IMR-90 (cell line): ENCODE data around the gene GCKR. TPM values are rescaled to one million over a fixed set of nuclear protein-coding genes. Genes with fewer than 3 reads are reported as not detected.

Experiments
- ATAC-seq: fragments of 200-7000 bp; cut with Tn5 transposase; 2 replicates; pipeline ENCODE4 v1.9.1; 2020; ENCODE audit warnings: low read depth, mild to moderate bottlenecking, moderate library complexity
- BruUV-seq: library from RNA; stranded (reverse); fragments of 400-500 nt; replicated peaks from 2 replicates; lab custom pipeline; 2021; lab: Mats Ljungman, UMichigan
- CTCF ChIA-PET: fragments of 300-600 bp; formaldehyde crosslinking; extraction: SDS; loops from one replicate; lab custom pipeline; 2021; ENCODE audit warnings: antibody characterized with exemption; lab: Yijun Ruan, JAX
- POLR2A ChIA-PET: fragments of 300-600 bp; sonication (Branson Sonifier 250); formaldehyde crosslinking; loops from one replicate; lab custom pipeline; 2022; ENCODE audit warnings: antibody characterized with exemption; ENCODE audit not compliant: unreplicated experiment; lab: Charles Lee
- DNase-seq: peaks from one replicate; pipeline ENCODE4 v3.0.0; 2013
- H2AFZ ChIP-seq: replicated peaks from 2 replicates; pipeline ENCODE3; 2013; ENCODE audit warnings: low read length, mild to moderate bottlenecking; ENCODE audit not compliant: poor library complexity
- H2AK5ac ChIP-seq: 2 replicates; pipeline ENCODE4 v1.6.1; 2013; ENCODE audit warnings: low read depth, low read length, inconsistent platforms
- H2AK9ac ChIP-seq: replicated peaks from 2 replicates; pipeline ENCODE3; 2013; ENCODE audit warnings: mild to moderate bottlenecking, low read depth, low read length, moderate library complexity; ENCODE audit not compliant: poor library complexity
- H2BK120ac ChIP-seq: 2 replicates; pipeline ENCODE4 v1.6.1; 2013; ENCODE audit warnings: low read depth, low read length, inconsistent platforms
- H2BK15ac ChIP-seq: 3 replicates; pipeline ENCODE4 v1.6.1; 2013; ENCODE audit warnings: low read depth, low read length, inconsistent platforms
- H2BK20ac ChIP-seq: 2 replicates; pipeline ENCODE4 v1.6.1; 2013; ENCODE audit warnings: low read depth, mild to moderate bottlenecking, inconsistent platforms, low read length, moderate library complexity
- H2BK5ac ChIP-seq: 2 replicates; pipeline ENCODE4 v1.6.1; 2013; ENCODE audit warnings: mild to moderate bottlenecking, low read depth, low read length, inconsistent platforms; ENCODE audit not compliant: poor library complexity, severe bottlenecking
- H3K14ac ChIP-seq: replicated peaks from 2 replicates; pipeline ENCODE4 v1.6.1; 2013; ENCODE audit warnings: low read depth, low read length, inconsistent platforms
- H3K18ac ChIP-seq: 2 replicates; pipeline ENCODE4 v1.6.1; 2013; ENCODE audit warnings: low read depth, low read length, control low read depth
- H3K23ac ChIP-seq: 2 replicates; pipeline ENCODE4 v1.6.1; 2013; ENCODE audit warnings: low read depth, low read length, inconsistent platforms
- H3K27ac ChIP-seq: 2 replicates; pipeline ENCODE4 v1.5.1; 2013; ENCODE audit warnings: mild to moderate bottlenecking, control low read depth, low read length; ENCODE audit not compliant: insufficient read depth
- H3K27me3 ChIP-seq: 2 replicates; pipeline ENCODE4 v1.6.1; 2013; ENCODE audit warnings: low read length; ENCODE audit not compliant: control insufficient read depth, insufficient read depth
- H3K36me3 ChIP-seq: 2 replicates; pipeline ENCODE4 v1.6.1; 2013; ENCODE audit warnings: low read length, mixed read lengths; ENCODE audit not compliant: control insufficient read depth, insufficient read depth
- H3K4ac ChIP-seq: 2 replicates; pipeline ENCODE4 v1.6.1; 2013; ENCODE audit warnings: low read depth, low read length, inconsistent platforms
- H3K4me1 ChIP-seq: 2 replicates; pipeline ENCODE4 v1.6.1; 2013; ENCODE audit warnings: low read length, mixed read lengths; ENCODE audit not compliant: control insufficient read depth, insufficient read depth
- H3K4me2 ChIP-seq: 2 replicates; pipeline ENCODE4 v1.6.1; 2013; ENCODE audit warnings: low read depth, mild to moderate bottlenecking, control low read depth, low read length, moderate library complexity
- H3K4me3 ChIP-seq: 2 replicates; pipeline ENCODE4 v1.5.1; 2013; ENCODE audit warnings: low read depth, mild to moderate bottlenecking, control low read depth, low read length, moderate library complexity; ENCODE audit not compliant: insufficient read depth
- H3K56ac ChIP-seq: 2 replicates; pipeline ENCODE4 v1.6.1; 2013; ENCODE audit warnings: low read length, inconsistent platforms; ENCODE audit not compliant: insufficient read depth; ENCODE audit errors: extremely low read depth
- H3K79me1 ChIP-seq, 2 experiments: 2 replicates each; pipeline ENCODE4 v1.6.1; 2013; ENCODE audit warnings: low read length in 2 of 2, inconsistent platforms in 1 of 2, low read depth in 1 of 2
- H3K9ac ChIP-seq: 2 replicates; pipeline ENCODE4 v1.6.1; 2013; ENCODE audit warnings: low read depth, low read length, control low read depth
- H3K9me1 ChIP-seq: 2 replicates; pipeline ENCODE4 v1.6.1; 2013; ENCODE audit warnings: low read length, inconsistent platforms; ENCODE audit not compliant: insufficient read depth
- H3K9me3 ChIP-seq: 2 replicates; pipeline ENCODE4 v1.6.1; 2013; ENCODE audit warnings: low read length; ENCODE audit not compliant: control insufficient read depth, insufficient read depth
- H4K20me1 ChIP-seq: 2 replicates; pipeline ENCODE4 v1.6.1; 2013; ENCODE audit warnings: low read length, inconsistent platforms; ENCODE audit not compliant: insufficient read depth
- H4K5ac ChIP-seq: 2 replicates; pipeline ENCODE4 v1.6.1; 2013; ENCODE audit warnings: mild to moderate bottlenecking, low read depth, low read length, control low read depth
- H4K8ac ChIP-seq, 2 experiments: 2 replicates each; pipeline ENCODE4 v1.6.1; 2013; ENCODE audit warnings: low read depth in 2 of 2, low read length in 2 of 2, control low read depth in 1 of 2, inconsistent platforms in 1 of 2
- H4K91ac ChIP-seq: 2 replicates; pipeline ENCODE4 v1.6.1; 2013; ENCODE audit warnings: low read depth, low read length, inconsistent platforms; ENCODE audit not compliant: insufficient read depth
- CEBPB ChIP-seq: IDR thresholded peaks from 2 replicates; pipeline ENCODE4 v1.6.1; 2012; ENCODE audit warnings: low read depth, low read length, improper control_type of control experiment
- MAFK ChIP-seq: IDR thresholded peaks from 2 replicates; pipeline ENCODE4 v1.6.1; 2012; ENCODE audit warnings: low read depth, low read length, improper control_type of control experiment
- MAZ ChIP-seq: IDR thresholded peaks from 2 replicates; pipeline ENCODE4 v1.6.1; 2012; ENCODE audit warnings: low read depth, mild to moderate bottlenecking, low read length, improper control_type of control experiment, moderate library complexity, borderline replicate concordance
- MXI1 ChIP-seq: IDR thresholded peaks from 2 replicates; pipeline ENCODE4 v1.6.1; 2012; ENCODE audit warnings: low read depth, mild to moderate bottlenecking, low read length, moderate library complexity, borderline replicate concordance
- NFE2L2 ChIP-seq: fragments of 150-350 bp; IDR thresholded peaks from 2 replicates; pipeline ENCODE4 v1.6.1; 2016; ENCODE audit warnings: low read depth, mild to moderate bottlenecking, low read length
- POLR2A ChIP-seq: IDR thresholded peaks from 2 replicates; pipeline ENCODE4 v1.6.1; 2012; ENCODE audit warnings: mild to moderate bottlenecking, low read depth, low read length
- RAD21 ChIP-seq: IDR thresholded peaks from 2 replicates; pipeline ENCODE4 v1.6.1; 2012; ENCODE audit warnings: low read length, improper control_type of control experiment
- RCOR1 ChIP-seq: IDR thresholded peaks from 2 replicates; pipeline ENCODE4 v1.6.1; 2012; ENCODE audit warnings: mild to moderate bottlenecking, low read length, improper control_type of control experiment; ENCODE audit not compliant: insufficient replicate concordance
- WGBS, 2 experiments: methylation state at CpG; one replicate each; pipeline versions ENCODE4 v1.1.5 to v1.1.7; 2013; ENCODE audit warnings: missing lambda C conversion rate in 2 of 2; ENCODE audit not compliant: insufficient read length in 1 of 2; ENCODE audit errors: extremely low coverage in 2 of 2; 5-methylcytosine and 5-hydroxymethylcytosine counted together
- dilution Hi-C: fragments of 300-500 bp; cut with HindIII; formaldehyde crosslinking; loops from one replicate; pipeline ENCODE4 v1.14.3; 2018; ENCODE audit warnings: low sequenced_read_pairs; ENCODE audit not compliant: unreplicated experiment
- in situ Hi-C: fragments of 300-500 bp; cut with MboI; formaldehyde crosslinking; loops from 3 replicates; pipeline ENCODE4 v1.14.3; 2019; ENCODE audit warnings: low sequenced_read_pairs, inconsistent platforms, mixed read lengths
- intact Hi-C: fragments of 100-400 bp; cut with micrococcal nuclease; formaldehyde crosslinking; loops from 2 replicates; pipeline ENCODE4 v1.10.0; 2022
- microRNA-seq, 2 experiments: library from miRNA; stranded (forward) in 1 of 2; unstranded in 1 of 2; fragments of 10-50 nt in 1 of 2; fragments of <30 nt in 1 of 2; gene quantifications in 1 of 2; microRNA quantifications in 1 of 2; one replicate each; pipeline versions ENCODE3 to v1.1.0; 2013 to 2020; ENCODE audit not compliant: insufficient read depth in 1 of 2, insufficient read length in 1 of 2, unreplicated experiment in 1 of 2
- polyA plus RNA-seq, 3 experiments: library from polyadenylated mRNA; depleted of rRNA; stranded (reverse); fragments of >200 nt; gene quantifications; 2 replicates each; pipeline ENCODE4 v1.2.3, GENCODE V29; 2012; ENCODE audit warnings: low replicate concordance in 1 of 3
- small RNA-seq, 5 experiments: library from RNA; depleted of rRNA; stranded (forward); fragments of <200 nt; gene quantifications; one replicate each; pipeline ENCODE3, GENCODE V24; 2012
- total RNA-seq: library from RNA; depleted of rRNA; stranded (reverse); fragments of >200 nt; gene quantifications from 2 replicates; pipeline ENCODE4 v1.2.3, GENCODE V29; 2012; rRNA removed

Gene GCKR
- total and polyA plus RNA-seq, 2 of the 4 experiments (the other 2 are of a cell fraction) = under 0.01 to 0.41 TPM

GRCh38 chr2:27572998-27573429 lies 76.4 kb downstream of the GCKR start:
- Histone ChIP-seq H3K27me3 (no peaks in the 10 kb centered on the region), H3K56ac (no peak overlapping the region), H3K23ac (no peak overlapping the region), H2AK9ac (no peak overlapping the region), H4K8ac (no peak overlapping the region), H3K4me2 (no peak overlapping the region), H3K9me3 (no peaks in the 10 kb centered on the region; the same call in none of the 2 replicates), H2AFZ (no peak overlapping the region), H2BK120ac (no peak overlapping the region), H3K27ac (no peak overlapping the region; the same call in 1 of the 2 replicates), H3K79me1 (no peaks in the 10 kb centered on the region), H3K18ac (no peak overlapping the region), H3K14ac (no peak overlapping the region), H2AK5ac (no peak overlapping the region), H3K4me1 (no peaks in the 10 kb centered on the region), H2BK15ac (no peak overlapping the region), H3K9ac (no peak overlapping the region), H4K91ac (no peak overlapping the region), H3K9me1 (no peaks in the 10 kb centered on the region), H2BK20ac (no peak overlapping the region), H2BK5ac (no peak overlapping the region), H4K20me1 (no peaks in the 10 kb centered on the region), H3K36me3 (no peaks in the 10 kb centered on the region), H4K5ac (no peak overlapping the region), H3K4ac (no peak overlapping the region), H3K4me3 (no peak overlapping the region)
- 65% methylated on average over 4 of the region's 6 CpGs; no CpG with 5 or more reads in 1 of the 2 experiments for WGBS, 2 experiments
- ChIA-PET POLR2A (interaction anchor here (0.6 kb wide), 1 partner anchor 38 kb away, joined by 3 read pairs; no protein-coding TSS in a partner anchor), CTCF (no interaction called here)
- dilution Hi-C loops = no loop called here
- no peak for ATAC-seq
- in situ Hi-C loops = no loop called here
- intact Hi-C loops = no loop called here
- BruUV-seq = no TSS peak
- DNase-seq = no peak
- TF ChIP-seq RCOR1 (no peak), NFE2L2 (no peak), MAZ (no peak), POLR2A (no peak), RAD21 (no peak), CEBPB (no peak), MXI1 (no peak), MAFK (no peak)

Small RNA genes within 50 kb of the gene (microRNA-seq; reads per million reads assigned to microRNA genes)
- gene RNU6-986P (ENCODE audit: insufficient read depth, insufficient read length) = not detected

Small RNA genes within 50 kb of the gene (small RNA-seq; reads per million reads assigned to genes)
- 0 to 0.08 (median 0) reads per million in 5 experiments for gene RNU6-986P

Other genes with a start within 250 kb of the GCKR start
- under 0.01 TPM in 1 of 2 replicates, not detected in the other for gene SLC30A3, start 233.8 kb upstream of the GCKR start, total RNA-seq
- 0.15 and 0.17 TPM in 2 replicates for gene SLC30A3, start 233.8 kb upstream of the GCKR start, polyA plus RNA-seq (2012; rRNA removed)
- gene DNAJC5G, start 221.4 kb upstream of the GCKR start, total RNA-seq = not detected in 2 replicates
- not detected in 2 replicates for gene DNAJC5G, start 221.4 kb upstream of the GCKR start, polyA plus RNA-seq (2012; rRNA removed)
- under 0.01 TPM in 1 of 2 replicates, not detected in the other for gene TRIM54, start 214.4 kb upstream of the GCKR start, total RNA-seq
- 0.07 and 0.15 TPM in 2 replicates for gene TRIM54, start 214.4 kb upstream of the GCKR start, polyA plus RNA-seq (2012; rRNA removed)
- gene UCN, start 188.4 kb upstream of the GCKR start, total RNA-seq = not detected in 2 replicates
- 0.22 and 0.30 TPM in 2 replicates for gene UCN, start 188.4 kb upstream of the GCKR start, polyA plus RNA-seq (2012; rRNA removed)
- gene MPV17, start 173.7 kb upstream of the GCKR start, total RNA-seq = 70.4 and 80.5 TPM in 2 replicates
- gene MPV17, start 173.7 kb upstream of the GCKR start, polyA plus RNA-seq (2012; rRNA removed) = 160 and 164 TPM in 2 replicates
- gene GTF3C2, start 140.1 kb upstream of the GCKR start, total RNA-seq = 23.1 and 25.5 TPM in 2 replicates
- 36.9 and 37.7 TPM in 2 replicates for gene GTF3C2, start 140.1 kb upstream of the GCKR start, polyA plus RNA-seq (2012; rRNA removed)
- 47.9 and 48.9 TPM in 2 replicates for gene EIF2B4, start 126.5 kb upstream of the GCKR start, total RNA-seq
- 40.3 and 43.8 TPM in 2 replicates for gene EIF2B4, start 126.5 kb upstream of the GCKR start, polyA plus RNA-seq (2012; rRNA removed)
- gene SNX17, start 126.2 kb upstream of the GCKR start, total RNA-seq = 130 and 131 TPM in 2 replicates
- 100.0 and 102 TPM in 2 replicates for gene SNX17, start 126.2 kb upstream of the GCKR start, polyA plus RNA-seq (2012; rRNA removed)
- gene ZNF513, start 116.1 kb upstream of the GCKR start, total RNA-seq = 3.1 and 3.4 TPM in 2 replicates
- gene ZNF513, start 116.1 kb upstream of the GCKR start, polyA plus RNA-seq (2012; rRNA removed) = 23.5 and 23.7 TPM in 2 replicates
- gene PPM1G, start 87.2 kb upstream of the GCKR start, total RNA-seq = 95.9 and 99.2 TPM in 2 replicates
- gene PPM1G, start 87.2 kb upstream of the GCKR start, polyA plus RNA-seq (2012; rRNA removed) = 55.9 and 57.6 TPM in 2 replicates
- 107 and 120 TPM in 2 replicates for gene NRBP1, start 68.2 kb upstream of the GCKR start, total RNA-seq
- gene NRBP1, start 68.2 kb upstream of the GCKR start, polyA plus RNA-seq (2012; rRNA removed) = 150 and 155 TPM in 2 replicates
- not detected in 2 replicates for gene KRTCAP3, start 54.5 kb upstream of the GCKR start, total RNA-seq
- 1.1 and 1.5 TPM in 2 replicates for gene KRTCAP3, start 54.5 kb upstream of the GCKR start, polyA plus RNA-seq (2012; rRNA removed)
- 23.1 and 25.5 TPM in 2 replicates for gene IFT172, start 7.1 kb upstream of the GCKR start, total RNA-seq
- gene IFT172, start 7.1 kb upstream of the GCKR start, polyA plus RNA-seq (2012; rRNA removed) = 17.2 and 18.8 TPM in 2 replicates
- 7.3 and 7.5 TPM in 2 replicates for gene FNDC4, start 1.6 kb upstream of the GCKR start, total RNA-seq
- 11.1 and 12.0 TPM in 2 replicates for gene FNDC4, start 1.6 kb upstream of the GCKR start, polyA plus RNA-seq (2012; rRNA removed)
- gene ZNF512, start 86.2 kb downstream of the GCKR start, total RNA-seq = 32.2 and 56.5 TPM in 2 replicates
- gene ZNF512, start 86.2 kb downstream of the GCKR start, polyA plus RNA-seq (2012; rRNA removed) = 17.0 and 25.8 TPM in 2 replicates
- gene CCDC121, start 132.2 kb downstream of the GCKR start, total RNA-seq = 2.0 and 2.2 TPM in 2 replicates
- 0.65 and 0.67 TPM in 2 replicates for gene CCDC121, start 132.2 kb downstream of the GCKR start, polyA plus RNA-seq (2012; rRNA removed)
- gene GPN1, start 132.2 kb downstream of the GCKR start, total RNA-seq = 53.0 and 63.8 TPM in 2 replicates
- gene GPN1, start 132.2 kb downstream of the GCKR start, polyA plus RNA-seq (2012; rRNA removed) = 34.9 and 37.8 TPM in 2 replicates
- 16.7 and 23.1 TPM in 2 replicates for gene SUPT7L, start 166.8 kb downstream of the GCKR start, total RNA-seq
- 31.3 and 33.4 TPM in 2 replicates for gene SUPT7L, start 166.8 kb downstream of the GCKR start, polyA plus RNA-seq (2012; rRNA removed)
- gene SLC4A1AP, start 167.1 kb downstream of the GCKR start, total RNA-seq = 11.7 and 17.8 TPM in 2 replicates
- 13.3 and 13.6 TPM in 2 replicates for gene SLC4A1AP, start 167.1 kb downstream of the GCKR start, polyA plus RNA-seq (2012; rRNA removed)